Esophagus muscularis mucosa (tissue), 4 donors: ENCODE results near the gene SHANK3.

Experiments used
- CTCF ChIP-seq, 3 experiments: fragments of 200-600 bp in 2 of 3; fragments of 450-650 bp in 1 of 3; sonication (generic) in 2 of 3; IDR thresholded peaks; one replicate each; pipeline ENCODE4 v1.5.1; 2017 to 2019; ENCODE audit warnings: antibody characterized with exemption in 3 of 3, mild to moderate bottlenecking in 2 of 3, moderate library complexity in 1 of 3
- EP300 ChIP-seq: sonication (generic); formaldehyde crosslinking; IDR thresholded peaks from one replicate; pipeline ENCODE4 v1.6.1; 2017; ENCODE audit warnings: antibody characterized with exemption
- POLR2A ChIP-seq: fragments of 450-650 bp; IDR thresholded peaks from one replicate; pipeline ENCODE4 v1.6.1; 2017; ENCODE audit warnings: antibody characterized with exemption, moderate library complexity, mild to moderate bottlenecking, low read depth
- POLR2AphosphoS5 ChIP-seq, 2 donors: sonication (generic); formaldehyde crosslinking; IDR thresholded peaks; one replicate each; pipeline ENCODE4 v1.6.1; 2017; ENCODE audit warnings: antibody characterized with exemption in 2 of 2

DNA sequence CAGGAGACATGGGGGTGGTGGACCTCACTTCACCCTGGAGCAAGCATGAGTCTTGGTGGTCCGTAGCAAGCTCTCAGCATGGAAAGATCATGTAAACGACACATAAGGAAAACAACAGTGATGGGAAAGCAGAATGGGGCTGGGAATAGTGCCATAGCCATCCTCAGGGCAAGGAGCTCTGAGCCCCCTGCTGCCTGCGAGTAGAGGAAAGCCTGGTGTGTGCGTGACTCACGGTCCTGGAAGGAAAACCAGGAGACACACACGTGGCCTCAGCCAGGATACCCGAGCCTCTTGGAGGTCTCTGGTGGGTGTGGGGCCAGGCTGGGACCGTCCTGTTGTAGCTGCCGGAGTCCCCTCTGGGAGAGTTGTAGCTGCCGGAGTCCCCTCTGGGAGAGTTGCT is 12.4 kb downstream of the SHANK3 start:
- no peak for TF ChIP-seq POLR2A
- no peak for TF ChIP-seq CTCF (IDR thresholded peaks at IDR 0.05)
- no peak for TF ChIP-seq POLR2AphosphoS5 (IDR thresholded peaks at IDR 0.05)
- TF ChIP-seq EP300, result no peak
